ENCODE data around the gene ACOX3.

DNA sequence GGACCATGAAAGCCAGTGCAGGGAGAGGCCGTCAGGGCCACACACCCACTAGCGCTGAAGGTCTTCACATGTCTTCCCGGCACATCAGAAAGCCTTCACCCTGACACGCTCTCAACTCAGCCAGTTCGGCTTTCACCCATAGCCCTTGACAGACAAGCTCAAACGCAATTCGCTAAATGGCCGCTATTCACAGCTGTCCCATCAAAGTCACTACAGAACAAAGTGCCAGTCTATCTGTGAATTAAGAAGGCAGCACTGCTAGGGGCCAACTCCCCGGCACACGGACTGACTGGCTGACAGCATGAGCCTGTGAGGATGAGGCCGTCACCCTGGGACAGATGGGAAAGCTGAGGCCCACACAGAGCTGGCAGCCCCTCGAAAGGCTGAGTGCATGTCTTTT, 45.7 kb downstream of the ACOX3 start:
- TF ChIP-seq, protein P1, sequence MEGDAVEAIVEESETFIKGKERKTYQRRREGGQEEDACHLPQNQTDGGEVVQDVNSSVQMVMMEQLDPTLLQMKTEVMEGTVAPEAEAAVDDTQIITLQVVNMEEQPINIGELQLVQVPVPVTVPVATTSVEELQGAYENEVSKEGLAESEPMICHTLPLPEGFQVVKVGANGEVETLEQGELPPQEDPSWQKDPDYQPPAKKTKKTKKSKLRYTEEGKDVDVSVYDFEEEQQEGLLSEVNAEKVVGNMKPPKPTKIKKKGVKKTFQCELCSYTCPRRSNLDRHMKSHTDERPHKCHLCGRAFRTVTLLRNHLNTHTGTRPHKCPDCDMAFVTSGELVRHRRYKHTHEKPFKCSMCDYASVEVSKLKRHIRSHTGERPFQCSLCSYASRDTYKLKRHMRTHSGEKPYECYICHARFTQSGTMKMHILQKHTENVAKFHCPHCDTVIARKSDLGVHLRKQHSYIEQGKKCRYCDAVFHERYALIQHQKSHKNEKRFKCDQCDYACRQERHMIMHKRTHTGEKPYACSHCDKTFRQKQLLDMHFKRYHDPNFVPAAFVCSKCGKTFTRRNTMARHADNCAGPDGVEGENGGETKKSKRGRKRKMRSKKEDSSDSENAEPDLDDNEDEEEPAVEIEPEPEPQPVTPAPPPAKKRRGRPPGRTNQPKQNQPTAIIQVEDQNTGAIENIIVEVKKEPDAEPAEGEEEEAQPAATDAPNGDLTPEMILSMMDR (conservative IDR thresholded peaks at IDR 0.05), result no peak
- no peak for TF ChIP-seq EZH2 (IDR thresholded peaks at IDR 0.05; ENCODE audit: low read depth)
